ENCODE measurements around the gene SRM. TPM values are rescaled to one million over a fixed set of nuclear protein-coding genes. Genes with fewer than 3 reads are reported as not detected.

The SRM gene
- total RNA-seq, 2 experiments from 2014 or later = 65.2 to 208 TPM

DNA sequence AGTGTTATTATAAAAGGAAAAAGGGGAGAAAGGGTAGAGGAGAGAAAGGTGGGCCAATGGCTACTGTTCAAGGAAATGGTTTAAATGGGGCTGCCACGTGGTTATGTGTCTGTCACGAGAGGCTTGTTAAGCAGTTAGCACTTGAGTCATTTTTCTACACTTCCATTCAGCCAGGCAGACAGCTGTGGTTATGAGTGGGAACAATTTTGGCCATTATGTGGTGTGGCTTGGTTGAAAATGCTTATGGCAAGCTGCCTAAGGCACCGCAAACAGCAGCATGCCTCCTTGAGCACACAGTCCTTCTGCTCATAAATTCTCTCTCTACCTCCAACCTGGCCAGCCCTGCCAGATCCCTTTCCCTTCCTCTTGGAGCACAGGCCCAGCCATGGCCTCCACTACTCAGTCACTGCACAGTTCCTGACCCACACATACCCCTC lies 3.2 kb upstream of the SRM start:
- Histone ChIP-seq H3K4me3 (ENCODE audit: low read depth, low read length, poor library complexity, severe bottlenecking) (no peak overlapping the region), H3K36me3 (ENCODE audit: insufficient read depth, low read length) (peaks cover 63% of the 10 kb centered on the region), H2AFZ (ENCODE audit: low read length) (no peak overlapping the region), H4K20me1 (ENCODE audit: insufficient read depth, low read length) (no peaks in the 10 kb centered on the region), H3K9me2 (ENCODE audit: insufficient read depth, low read length) (no peaks in the 10 kb centered on the region), H3K79me2 (ENCODE audit: insufficient read depth, low read depth, low read length) (peaks cover 37% of the 10 kb centered on the region), H3K4me2 (ENCODE audit: low read length) (no peak overlapping the region), H3K27ac (ENCODE audit: low read depth, low read length, poor library complexity, severe bottlenecking) (no peak overlapping the region), H3K4me1 (ENCODE audit: insufficient read depth, low read length, poor library complexity, severe bottlenecking) (peaks cover 23% of the 10 kb centered on the region), H3K9me3 (ENCODE audit: low read length) (no peaks in the 10 kb centered on the region)
- POLR2A ChIA-PET = interaction anchor here (0.7 kb wide), 1 partner anchor 17 kb away, joined by 3 read pairs; no protein-coding TSS in a partner anchor
- CTCF ChIA-PET (ENCODE audit: unreplicated experiment) = no interaction called here
- BruUV-seq (replicated peaks) = no TSS peak
- TF ChIP-seq EZH2phosphoT487 (IDR thresholded peaks at IDR 0.05; ENCODE audit: borderline replicate concordance, low read depth, low read length) = no peak
- TF ChIP-seq, protein P1, sequence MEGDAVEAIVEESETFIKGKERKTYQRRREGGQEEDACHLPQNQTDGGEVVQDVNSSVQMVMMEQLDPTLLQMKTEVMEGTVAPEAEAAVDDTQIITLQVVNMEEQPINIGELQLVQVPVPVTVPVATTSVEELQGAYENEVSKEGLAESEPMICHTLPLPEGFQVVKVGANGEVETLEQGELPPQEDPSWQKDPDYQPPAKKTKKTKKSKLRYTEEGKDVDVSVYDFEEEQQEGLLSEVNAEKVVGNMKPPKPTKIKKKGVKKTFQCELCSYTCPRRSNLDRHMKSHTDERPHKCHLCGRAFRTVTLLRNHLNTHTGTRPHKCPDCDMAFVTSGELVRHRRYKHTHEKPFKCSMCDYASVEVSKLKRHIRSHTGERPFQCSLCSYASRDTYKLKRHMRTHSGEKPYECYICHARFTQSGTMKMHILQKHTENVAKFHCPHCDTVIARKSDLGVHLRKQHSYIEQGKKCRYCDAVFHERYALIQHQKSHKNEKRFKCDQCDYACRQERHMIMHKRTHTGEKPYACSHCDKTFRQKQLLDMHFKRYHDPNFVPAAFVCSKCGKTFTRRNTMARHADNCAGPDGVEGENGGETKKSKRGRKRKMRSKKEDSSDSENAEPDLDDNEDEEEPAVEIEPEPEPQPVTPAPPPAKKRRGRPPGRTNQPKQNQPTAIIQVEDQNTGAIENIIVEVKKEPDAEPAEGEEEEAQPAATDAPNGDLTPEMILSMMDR (conservative IDR thresholded peaks at IDR 0.05; ENCODE audit: low read length) = no peak
- no peak for DNase-seq (ENCODE audit: low spot score)
- intact Hi-C loops (cut with micrococcal nuclease; ENCODE audit: unreplicated experiment) = no loop called here

GRCh38 chr1:11061652-11062365 lies 2.0 kb upstream of the SRM start:
- intact Hi-C loops (cut with micrococcal nuclease; ENCODE audit: unreplicated experiment) = no loop called here
- no peak overlapping the region for H3K4me3 ChIP-seq (ENCODE audit: low read depth, low read length, poor library complexity, severe bottlenecking)
- no peaks in the 10 kb centered on the region for H4K20me1 ChIP-seq (ENCODE audit: insufficient read depth, low read length)
- BruUV-seq (replicated peaks) = no TSS peak
- ChIA-PET CTCF (ENCODE audit: unreplicated experiment) (interaction anchor here (2.1 kb wide), 1 partner anchor 24 kb away, joined by 12 read pairs; no protein-coding TSS in a partner anchor), POLR2A (interaction anchor here (0.6 to 1.8 kb wide), 4 partner anchors 9 to 805 kb away, joined by 3 to 11 read pairs (median 4); no protein-coding TSS in a partner anchor)
- H3K79me2 ChIP-seq (ENCODE audit: insufficient read depth, low read depth, low read length) = peaks cover 48% of the 10 kb centered on the region
- H3K4me2 ChIP-seq (ENCODE audit: low read length) = peak overlapping the region; percentile 74
- TF ChIP-seq EZH2phosphoT487 (IDR thresholded peaks at IDR 0.05; ENCODE audit: borderline replicate concordance, low read depth, low read length) = no peak
- TF ChIP-seq, protein P1 (conservative IDR thresholded peaks at IDR 0.05; ENCODE audit: low read length) = no peak; the same call in 1 of the 2 replicates
- DNase-seq (ENCODE audit: low spot score) = peak; percentile 30
- no peak overlapping the region for H2AFZ ChIP-seq (ENCODE audit: low read length)
- H3K4me1 ChIP-seq (ENCODE audit: insufficient read depth, low read length, poor library complexity, severe bottlenecking) = peaks cover 28% of the 10 kb centered on the region
- peaks cover 67% of the 10 kb centered on the region for H3K36me3 ChIP-seq (ENCODE audit: insufficient read depth, low read length)
- no peaks in the 10 kb centered on the region for H3K9me2 ChIP-seq (ENCODE audit: insufficient read depth, low read length)
- no peaks in the 10 kb centered on the region for H3K9me3 ChIP-seq (ENCODE audit: low read length)
- H3K27ac ChIP-seq (ENCODE audit: low read depth, low read length, poor library complexity, severe bottlenecking) = peak overlapping the region; percentile 31

Measured in OCI-LY7 (cell line).